ENCODE measurements around the gene PER2.

The PER2 gene

DNA sequence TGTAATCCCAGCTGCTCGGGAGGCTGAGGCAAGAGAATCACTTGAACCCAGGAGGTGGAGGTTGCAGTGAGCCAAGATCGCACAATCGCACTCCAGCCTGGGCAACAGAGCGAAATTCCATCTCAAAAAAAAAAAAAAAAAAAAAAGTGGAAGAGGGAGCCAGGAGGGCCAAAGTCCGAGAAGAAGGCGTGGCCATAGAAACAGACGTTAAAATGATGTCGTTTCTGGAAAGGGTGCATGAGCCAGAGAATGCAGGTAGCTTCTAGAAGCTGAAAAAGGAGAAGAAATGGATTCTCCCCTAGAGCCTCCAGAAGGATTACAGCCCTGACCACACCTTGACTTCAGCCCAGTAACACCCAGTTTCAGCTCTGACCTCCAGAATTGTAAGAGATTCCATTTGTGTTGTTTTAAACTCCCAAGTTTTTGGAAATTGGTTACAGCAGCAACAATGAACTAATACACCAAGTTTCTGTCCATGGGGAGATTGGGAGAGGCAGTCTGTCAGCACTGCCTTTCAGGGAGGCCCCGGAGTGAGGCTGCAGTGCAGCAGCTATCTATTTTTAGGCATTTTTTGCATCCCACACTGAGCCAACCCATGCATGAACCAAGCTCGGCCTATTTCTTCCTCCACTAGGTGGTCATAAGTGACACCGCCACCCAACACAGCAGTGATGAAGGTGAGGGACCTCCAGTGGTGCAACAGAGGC is 17.7 kb upstream of the PER2 start:
- no peak for DNase-seq

DNA sequence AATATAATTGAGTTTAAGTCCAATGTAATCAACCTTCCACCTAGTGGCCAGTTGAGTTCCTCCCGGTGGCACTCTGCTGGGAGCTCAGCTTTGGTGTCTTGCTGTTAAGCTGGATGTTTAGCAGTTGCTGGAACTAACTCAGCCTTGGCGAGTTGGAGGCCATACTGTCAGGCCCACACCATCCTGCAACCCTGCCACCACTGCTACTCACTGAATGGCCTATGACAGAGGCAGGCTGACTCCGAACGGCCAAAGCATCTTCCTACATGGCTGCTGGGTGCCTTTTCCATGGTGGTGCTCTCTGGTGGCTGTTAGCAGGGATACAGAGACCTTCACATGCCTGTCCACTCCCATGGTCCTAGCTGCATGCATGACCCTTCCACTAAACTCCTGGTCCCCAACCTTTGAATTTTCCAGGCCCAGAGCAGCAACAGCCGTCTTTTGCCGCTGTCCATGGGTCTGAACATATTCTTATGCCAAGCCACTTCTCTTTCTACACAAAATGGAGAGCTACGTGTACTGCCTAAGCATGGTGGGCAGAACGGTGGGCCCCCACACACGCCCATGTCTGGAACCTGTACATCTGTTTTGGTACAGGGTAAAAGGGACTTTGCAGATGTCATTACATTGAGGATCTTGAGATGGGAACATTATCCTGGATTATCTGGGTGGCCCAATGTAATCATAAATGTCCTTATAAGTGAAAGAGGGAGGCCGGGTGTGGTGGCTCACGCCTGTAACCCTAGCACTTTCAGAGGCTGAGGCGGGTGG is 16.9 kb upstream of the PER2 start:
- DNase-seq = no peak

DNA sequence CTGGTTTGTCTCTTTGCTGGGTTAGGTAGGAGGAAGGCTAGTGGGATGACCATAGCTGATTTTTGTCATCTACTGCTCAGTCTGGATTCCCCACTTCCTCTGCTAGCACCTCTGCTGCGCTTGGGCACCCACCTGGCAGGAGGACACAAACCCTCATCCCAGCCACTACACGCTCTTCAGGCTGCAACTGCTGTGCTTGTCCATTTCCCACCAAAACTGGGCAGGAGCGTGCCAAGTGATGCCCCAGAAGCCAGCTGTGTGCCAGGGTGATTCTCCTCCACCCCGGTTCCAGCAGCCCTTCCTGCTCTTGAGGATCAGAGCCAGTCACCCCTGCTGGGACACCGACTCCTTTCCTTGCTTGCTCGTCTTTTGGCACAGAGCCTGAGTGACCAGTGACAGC is 15.7 kb upstream of the PER2 start:
- no peak for DNase-seq

DNA sequence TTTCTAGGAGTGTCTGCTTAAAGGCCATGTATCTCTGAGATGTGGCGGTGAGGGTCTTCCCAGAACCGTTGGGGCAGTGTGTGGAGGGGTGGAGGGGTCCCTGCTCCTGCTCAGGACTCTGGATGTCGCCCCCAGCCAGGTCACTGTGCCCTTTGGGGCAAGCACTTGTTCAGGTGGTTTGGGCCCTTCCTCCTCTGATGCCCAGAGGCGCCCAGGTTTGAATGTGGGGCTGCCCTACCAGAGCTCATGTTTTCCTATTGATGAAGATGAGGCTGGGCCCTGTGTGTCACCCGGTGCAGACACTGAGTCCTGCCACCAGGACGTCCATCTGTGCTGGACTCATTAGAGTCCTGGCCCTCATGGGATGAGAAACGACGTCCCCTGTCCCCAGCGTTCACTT is 14.3 kb upstream of the PER2 start:
- no peak for DNase-seq

DNA sequence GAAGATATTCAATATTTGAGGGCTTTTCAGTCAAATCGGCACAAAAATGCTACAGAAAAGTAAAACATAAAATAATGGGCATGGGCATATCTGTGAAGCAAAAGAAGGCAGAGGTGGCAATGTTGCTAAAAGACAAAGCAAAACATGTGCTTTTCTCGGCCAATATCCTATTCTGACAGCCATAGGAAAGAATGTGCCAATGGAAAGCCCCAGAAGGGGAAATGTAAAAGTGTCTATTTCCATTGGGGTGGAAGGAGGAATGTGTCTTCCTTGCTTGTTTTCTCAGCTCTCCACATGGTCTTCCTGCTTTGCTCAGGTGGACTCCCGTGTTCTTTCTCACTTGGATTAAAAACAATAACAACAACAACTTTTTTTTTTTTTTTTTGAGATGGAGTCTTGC is 13.7 kb upstream of the PER2 start:
- no peak for DNase-seq

DNA sequence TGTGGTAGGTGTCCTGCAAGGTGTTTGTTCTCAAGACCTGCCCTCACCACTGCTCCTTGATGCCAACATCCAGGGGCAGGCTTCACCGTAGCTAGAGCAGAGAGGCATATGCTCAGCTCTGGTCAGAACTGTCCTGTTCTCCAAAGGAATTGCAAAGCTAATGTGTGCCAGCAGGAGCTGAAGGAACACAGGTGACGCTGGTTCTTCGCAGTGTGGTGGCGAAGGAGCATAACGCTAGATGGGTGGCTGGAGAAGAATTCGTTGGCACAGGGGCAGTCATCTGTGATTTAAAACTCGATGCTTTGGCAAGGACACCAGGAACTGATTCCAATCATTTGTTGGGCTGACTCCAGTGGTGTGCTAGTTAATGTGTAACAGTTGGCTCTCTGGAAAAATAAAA is 11.4 kb upstream of the PER2 start:
- no peak for DNase-seq

DNA sequence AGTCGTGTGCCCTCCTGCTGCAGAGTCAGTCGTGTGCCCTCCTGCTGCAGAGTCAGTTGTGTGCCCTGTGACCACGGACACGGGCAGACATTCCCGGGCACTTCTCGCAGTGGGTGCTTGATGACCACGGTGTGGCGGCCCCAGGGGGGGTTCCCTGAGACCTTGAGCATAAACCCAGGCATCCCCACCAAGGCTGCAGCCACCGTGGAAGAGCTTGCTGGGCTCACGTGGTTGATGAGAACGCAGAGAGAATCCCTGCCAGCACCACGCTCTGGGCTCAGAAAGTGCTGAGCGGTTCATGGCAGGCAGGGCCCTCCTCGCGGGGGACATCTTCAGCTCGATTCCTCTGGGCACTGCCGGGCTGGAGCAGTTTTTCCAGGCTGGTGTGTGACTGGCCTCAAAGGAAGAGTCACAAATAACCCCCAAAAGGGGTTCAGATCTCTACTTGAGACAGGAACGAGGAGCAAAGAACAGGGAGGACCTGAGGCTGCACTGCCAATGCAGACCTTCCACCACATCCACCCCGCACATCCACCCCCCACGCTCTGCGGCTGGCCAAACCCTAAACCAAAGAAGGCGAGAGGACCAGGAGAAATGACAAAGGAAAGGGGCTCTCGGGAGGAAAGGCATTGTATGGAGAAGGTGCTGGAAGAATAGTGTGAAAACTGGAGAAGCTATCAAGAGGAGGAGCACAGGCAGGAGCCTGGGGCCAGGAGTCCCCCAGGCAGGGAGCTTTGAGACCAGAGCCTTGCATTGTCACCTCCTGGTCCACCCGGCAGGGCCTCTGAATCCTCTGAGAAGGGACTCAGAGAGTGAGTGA is 8.4 kb upstream of the PER2 start:
- DNase-seq = no peak

DNA sequence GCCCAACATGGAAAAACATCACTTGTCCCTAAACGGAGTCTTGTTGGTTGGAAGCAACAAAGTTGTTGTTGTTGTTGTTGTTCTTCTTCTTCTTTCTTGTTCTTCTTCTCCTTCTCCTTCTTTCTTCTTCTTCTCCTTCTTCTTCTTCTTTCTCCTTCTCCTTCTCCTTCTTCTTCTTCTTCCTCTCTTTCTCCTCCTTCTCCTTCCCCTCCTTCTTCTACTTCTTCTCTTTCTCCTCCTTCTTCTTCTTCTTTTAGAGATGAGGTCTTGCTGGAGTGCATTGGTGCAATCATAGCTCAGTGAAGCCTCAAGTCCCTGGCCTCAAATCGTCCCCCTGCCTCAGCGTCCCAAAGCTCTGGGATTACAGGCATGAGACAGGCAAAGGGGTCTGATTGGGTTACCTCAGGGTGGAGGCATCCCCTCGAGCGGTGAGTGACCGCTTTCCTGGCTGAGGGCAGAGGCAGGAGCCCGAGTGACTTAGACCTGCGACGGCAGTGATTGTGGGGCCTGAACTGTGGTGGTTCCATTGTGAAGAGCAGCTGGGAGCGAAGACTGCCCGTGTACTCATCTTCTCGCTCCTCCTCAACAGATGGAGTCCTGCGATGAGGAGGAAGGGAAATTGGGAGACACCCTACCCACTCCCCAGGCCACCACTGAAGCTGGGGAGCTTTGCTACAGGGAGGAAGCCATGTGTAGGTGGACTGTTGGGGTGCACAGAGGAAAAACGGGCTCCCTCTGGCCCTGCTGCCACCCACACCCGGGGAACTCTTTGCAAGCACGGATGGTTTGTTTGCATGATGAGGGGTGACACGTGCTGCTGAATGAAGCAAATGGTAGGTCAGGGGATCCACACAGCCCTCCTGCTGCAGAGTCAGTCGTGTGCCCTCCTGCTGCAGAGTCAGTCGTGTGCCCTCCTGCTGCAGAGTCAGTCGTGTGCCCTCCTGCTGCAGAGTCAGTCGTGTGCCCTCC is 7.0 kb upstream of the PER2 start:
- no peak for DNase-seq

DNA sequence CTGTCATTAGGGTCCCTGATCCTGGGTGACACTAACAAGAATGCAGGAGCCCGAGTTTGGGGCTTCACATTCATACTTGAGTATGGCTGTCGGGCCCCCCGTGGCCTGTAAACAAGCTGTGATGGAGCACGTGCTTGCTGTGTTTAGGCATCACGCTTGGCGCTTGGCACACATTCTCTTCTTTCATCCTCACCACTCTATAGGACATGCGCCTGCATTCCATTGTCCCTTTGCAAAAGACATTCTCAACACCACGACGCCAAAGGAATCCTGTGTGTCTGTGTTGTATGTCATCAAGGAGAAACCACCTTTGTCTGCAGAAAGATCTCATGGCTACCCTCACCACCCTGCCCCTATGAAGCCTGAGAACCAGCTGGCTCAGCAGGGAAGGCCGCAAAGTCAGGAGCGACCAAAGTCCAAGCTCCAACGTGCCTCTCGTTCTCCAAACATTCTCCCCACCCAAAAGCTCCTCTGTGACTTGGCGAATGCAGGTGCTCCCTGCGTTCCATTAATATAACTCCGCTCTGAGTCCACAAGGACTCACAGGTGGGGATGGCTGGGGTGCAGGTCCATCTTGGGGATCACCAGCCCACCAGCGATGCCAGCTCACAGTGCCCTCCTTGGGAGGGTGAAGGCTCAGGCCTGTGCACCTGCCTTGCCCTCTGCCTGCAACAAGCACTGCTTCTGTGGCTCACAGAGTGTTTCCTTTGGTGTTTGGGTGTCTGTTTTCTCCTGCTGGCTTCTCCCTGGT is 6.2 kb upstream of the PER2 start:
- no peak for DNase-seq

DNA sequence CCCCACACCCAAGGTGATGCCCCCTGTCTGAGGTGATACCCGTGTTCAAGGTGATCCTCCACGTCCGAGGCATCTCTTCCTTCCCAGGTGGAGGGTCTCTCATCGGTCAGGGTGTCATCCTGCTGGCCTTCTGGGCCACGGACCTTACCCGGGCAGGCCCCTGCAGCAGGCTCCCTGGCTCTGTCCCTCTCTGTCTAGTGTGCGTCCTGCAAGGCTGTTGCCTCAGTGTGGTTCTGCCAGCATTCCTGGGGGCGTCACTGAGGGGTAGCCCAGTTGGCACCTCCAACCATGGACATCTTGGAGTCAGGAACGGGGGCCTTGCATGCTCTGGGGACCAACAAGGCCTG is 5.6 kb upstream of the PER2 start:
- DNase-seq = no peak

DNA sequence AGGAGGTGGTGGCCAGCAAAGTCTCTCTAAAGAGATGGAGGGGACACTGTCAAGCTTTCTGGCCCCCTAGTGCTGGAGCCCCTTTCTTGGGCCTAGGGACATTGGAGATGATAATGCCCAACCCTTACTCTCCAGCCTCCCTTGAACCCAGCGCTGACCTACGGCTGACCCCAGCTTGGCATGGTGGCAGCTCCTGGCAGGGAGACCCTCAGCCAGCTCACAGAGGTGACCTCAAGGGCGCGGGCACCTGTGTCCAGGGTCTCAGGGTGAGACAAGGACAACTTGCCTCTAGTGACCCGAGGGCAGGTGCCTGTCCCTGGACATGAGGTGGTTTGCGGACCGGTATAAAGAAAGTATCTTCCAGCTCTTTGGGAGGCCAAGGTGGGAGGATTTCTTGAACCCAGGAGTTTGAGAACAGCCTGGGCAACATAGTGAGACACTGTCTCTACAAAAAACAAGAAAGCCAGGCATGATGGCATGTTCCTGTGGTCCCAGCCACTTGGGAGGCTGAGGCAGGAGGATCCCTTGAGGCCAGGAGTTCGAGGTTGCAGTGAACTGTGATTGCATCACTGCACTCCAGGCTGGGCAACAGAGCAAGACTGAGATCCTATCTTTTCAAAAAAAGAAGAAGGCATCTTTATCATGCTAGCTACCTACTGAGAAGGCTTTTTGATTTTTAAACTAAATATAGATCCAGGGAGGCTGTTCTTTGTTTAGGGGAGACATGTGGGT is 3.3 kb upstream of the PER2 start:
- DNase-seq = no peak

DNA sequence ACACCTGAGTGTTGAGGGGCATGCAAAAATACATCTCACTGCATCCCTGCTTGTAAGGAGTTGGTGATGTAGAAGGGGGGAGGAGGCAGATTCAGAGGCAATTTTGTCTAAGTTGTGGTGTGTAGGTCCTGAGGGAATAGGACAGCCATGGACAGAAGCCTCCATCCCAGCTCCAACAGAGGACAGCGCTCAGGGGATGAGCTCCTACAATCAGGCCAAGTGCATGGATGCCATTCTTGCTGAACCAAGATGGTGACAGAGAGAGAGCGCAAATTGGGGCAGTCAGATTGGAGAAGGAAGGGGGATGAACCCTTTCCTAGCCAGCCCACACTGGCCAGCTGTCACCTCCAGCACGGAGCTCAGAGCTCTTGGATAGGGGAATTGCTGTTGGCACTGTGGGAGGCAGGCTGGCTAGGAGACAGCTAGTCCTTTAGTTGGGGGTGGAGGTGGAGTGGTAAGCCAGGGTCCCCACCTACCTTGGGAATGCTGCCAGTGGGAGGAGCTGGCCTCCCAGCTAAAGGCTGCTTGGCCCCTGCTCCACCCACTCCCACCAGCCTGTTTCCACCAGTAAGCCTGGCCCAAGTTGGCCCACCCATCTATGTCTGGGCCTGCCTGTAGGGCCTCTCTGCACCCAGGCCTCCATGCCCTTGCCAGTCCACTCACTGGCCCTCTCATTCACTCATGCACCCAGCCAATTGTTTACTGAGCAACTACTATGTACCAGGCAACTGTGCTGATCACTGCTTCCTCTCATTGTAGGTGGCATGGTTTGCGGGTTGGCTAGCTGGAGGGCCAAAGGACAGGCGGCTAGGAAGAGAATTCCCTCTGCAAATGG is 2.5 kb upstream of the PER2 start:
- no peak for DNase-seq

DNA sequence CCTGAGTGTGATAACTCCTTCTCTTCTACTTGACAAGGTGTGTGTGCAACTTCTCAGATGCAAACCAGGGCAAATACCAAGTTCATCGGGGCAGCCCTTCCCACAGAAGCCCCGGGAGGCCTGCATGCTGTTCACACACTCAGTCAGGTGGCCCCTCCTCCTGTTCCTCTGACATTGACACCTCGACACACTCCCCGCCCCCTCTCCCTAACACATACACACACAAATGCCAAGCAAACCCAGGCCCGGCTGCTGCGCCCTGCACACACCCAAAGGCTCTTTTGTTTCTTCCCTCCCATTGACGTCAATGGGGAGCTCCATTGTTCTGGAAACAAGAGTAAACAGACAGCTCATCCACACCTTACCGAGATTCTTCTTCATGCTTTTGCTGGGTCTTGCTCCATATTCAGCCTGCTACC is 1.7 kb upstream of the PER2 start:
- DNase-seq = peak; percentile 59 to 95 (median 84)

DNA sequence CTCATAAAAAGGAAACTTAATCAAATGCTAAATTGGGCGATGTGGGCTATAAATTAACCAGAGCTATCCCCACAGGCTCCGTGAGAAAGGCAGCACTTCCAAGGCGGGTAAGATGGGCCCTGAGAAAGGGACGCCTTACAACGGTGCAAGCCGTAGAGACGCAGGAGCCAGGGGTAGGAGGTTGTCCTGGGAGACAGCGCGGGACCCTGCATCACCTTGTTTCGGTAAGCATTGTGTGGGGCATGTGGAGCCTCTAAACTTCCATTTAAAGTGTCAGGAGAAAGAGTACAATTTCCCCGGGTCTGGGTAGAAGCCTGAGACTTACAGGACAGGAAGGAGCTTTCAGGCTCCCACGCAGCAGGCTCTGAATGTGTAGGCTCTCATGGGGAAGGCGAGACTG is 1.2 kb upstream of the PER2 start:
- peak in 2 of 3 experiments; percentile 59 to 64 for DNase-seq

DNA sequence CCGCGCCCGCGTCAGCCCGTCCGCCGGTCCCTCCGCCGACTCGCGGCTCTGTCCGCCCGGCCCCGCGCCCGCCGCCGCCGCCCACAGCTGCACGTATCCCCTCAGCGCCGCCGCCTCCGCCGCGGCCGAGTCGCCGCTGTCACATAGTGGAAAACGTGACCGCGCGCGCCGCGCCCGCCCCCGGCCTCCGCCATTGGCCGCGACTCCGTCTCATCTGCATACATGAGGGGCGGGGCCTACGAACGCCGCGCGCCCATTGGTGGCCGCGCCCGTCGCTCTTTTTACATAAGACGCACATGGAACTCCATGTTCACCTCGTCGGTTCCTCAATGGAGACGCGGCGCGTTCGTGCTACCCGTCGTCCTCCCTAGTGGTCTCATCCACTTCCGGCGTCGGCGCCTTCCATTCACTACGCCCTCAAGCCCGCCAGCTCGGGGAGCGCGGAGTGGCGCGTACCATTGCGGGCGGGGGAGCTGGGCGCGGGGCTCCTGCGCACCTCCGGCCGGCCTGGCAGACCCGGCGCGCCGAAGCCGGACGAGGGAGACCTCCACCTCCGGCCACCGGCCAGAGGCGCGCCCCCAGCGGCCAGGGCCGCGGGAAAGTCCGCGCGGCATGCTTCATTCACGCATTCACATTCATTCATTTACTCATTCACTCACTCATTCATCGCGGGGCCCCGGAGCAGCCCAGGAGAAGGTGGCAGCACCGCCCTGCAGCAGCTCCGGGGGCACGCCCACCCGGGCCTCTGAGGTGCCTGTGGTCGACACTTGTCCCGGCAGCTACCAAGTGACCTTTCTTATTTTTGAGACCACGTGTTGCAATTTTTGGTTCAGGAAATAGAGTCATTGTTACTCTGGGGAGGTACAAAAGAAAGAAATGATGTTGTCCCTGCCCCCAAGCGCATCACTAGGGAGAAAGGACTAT is 502 bp upstream of the PER2 start:
- DNase-seq = peak; percentile 96 to 99 (median 99)

DNA sequence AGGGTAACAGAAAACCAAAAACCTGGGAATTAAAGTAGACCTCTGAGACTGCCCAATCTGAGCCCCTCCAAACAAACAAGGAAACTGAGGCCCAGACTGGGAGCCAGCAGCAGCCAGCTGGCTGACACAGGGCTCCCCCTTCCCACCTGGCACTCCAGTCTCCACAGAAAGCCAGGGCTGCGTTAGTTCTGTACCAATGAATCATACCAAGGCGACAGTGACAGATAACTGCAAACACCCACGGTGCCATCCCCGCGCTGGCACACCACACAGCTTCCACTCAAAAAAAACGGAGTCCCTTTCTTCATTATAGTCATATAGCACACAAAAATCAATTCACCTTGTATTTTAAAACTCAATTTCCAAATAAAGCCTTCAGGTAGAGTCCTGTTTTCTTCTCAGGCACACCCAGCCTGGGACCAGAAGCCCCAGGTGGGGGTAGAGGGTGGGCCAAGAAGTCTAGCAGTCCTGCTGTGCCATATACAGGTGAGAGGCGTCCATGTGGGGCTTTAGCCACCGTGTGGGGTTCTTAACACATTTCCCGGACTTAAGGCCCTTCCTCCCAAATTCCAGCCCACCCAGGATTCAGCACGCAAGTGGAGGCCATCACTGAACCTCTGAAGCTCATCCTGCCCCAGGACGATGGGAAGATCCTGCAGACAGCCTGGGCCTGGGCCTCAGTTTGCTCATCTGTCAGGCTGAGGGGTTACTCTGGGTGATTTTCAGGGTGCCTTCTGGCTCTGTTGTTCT is 1.2 kb downstream of the PER2 start:
- DNase-seq = peak in 1 of 3 experiments; percentile 9

DNA sequence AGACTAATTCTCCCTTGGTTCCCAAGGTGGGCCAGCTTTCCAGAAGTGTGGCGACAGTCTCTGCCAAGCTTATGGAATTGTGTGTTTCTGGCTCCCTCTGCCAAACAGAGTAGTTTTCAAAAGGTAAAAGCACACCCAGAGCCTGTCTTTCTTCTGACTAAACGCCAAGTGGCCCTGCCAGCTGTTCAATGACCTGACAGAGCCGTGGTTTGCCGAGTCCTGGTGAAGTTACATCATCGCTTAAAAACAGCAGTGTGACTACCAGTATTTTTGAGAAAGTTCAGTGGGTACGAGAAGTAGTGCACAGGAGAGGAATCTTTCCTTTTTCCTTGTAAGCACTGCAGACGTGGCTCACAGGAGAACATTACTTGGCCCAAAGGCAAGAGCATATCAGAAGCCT is 1.9 kb downstream of the PER2 start:
- DNase-seq = peak in 2 of 3 experiments; percentile 9 to 10

DNA sequence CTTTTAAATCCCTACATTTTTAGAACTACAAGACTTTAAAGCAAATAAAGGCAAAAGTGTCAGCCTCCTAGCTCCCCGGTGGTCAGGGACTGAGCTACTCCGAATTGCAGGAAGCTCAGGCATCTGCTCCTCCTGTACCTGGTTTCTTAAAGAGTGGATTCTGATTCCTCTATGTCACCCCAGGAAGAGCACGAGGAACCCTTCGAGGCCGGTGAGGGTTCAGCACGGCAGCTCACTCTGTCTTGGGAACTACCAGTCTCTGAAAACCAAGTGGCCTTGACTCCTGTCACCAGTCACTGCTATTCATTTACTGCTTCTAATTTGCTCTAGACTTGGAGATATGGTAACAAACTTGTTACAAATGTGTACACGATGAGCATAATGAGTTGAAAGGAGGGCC is 2.3 kb downstream of the PER2 start:
- no peak for DNase-seq

Measured in NCI-H1417 (cell line).